GM18861 (cell line): ENCODE data around the gene COQ10B.
A peak's percentile ranks its signal among the peaks of the same experiment; 100 is the strongest.
"Not testable (repeated sequence)": the region's sequence is repeated elsewhere in the genome, so short reads cannot be mapped to it uniquely, and the experiment has no call there.

Experiments
- ATAC-seq: cut with Tn5 transposase; IDR thresholded peaks from one replicate; pipeline ENCODE4 v1.9.1; 2021; ENCODE audit not compliant: unreplicated experiment

Gene COQ10B

DNA sequence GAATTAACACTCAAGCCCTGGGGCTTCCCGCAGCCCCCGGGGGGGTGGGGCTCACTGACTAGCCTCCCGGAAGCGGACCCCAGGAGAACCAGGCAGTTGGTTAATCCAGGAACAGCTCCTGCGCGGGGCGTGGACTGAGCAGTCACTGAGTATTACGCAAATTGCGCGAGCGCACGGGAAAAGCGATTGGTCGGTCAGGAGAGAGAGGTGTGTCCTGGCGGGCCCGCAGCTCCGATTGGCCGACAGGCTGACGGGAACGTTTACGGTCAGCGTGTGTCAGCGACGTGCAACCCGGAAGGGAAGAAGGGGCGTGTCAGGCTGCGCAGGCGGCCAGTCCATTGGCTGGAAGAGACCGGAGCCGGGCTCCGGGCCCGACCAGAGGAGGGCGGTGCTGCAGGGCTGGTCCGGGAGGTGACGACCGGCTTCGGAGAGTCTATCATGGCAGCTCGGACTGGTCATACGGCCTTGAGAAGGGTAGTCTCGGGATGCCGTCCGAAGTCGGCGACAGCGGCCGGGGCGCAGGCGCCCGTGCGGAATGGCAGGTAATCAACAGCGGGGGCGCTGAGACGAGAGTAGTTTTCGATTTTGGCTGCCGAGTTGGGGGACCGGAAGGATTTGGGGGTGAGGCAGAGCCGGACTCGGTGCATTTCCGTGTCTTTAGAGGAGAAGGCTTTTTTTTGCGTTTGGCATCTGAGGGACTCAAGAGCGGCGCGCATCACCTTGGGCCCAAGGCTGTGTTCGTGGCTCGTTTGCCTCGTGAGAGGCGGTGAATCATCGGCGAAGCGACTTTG lies at the start of gene COQ10B:
TSS of gene COQ10B (plus strand) at position 430 of the 791 bp plus-strand sequence. CDS start at position 439, 9 bp downstream.
- peak; percentile 95 for ATAC-seq

DNA sequence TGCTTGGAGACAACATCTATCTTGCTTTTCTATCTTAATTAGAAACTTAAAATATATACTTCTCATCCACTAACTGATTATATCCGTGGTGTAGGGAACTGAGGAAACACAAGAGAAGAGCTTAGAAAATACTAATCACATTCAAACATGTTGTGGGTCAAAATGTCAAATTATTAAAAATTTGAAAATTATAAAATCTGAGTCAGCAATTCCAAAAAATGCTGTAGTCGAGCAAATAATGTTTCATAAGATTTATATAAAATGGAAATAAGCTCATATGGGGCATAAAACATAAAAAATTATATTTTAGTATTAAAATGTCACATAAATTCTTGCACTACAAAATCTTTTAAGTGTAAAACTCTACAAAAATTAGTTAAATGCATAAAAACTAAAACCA lies 47.8 kb upstream of the COQ10B start:
- ATAC-seq: no peak

DNA sequence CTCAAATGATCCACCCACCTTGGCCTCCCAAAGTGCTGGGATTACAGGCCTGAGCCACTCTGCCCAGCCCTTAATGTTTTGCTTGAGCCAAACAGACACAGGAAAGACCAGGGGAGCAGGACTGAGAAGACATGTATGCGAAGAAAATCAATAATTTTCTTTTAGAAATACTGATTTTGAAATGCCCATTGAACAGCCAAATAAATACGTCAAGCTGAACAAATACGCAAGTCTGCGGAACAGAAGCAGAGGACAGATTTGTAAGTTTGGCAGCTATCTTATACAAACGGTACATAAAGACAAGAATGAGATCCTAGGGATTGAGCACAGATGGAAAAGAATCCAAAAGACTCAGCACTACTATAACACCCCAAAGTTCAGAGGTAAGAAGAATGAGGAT lies 39.3 kb upstream of the COQ10B start:
- ATAC-seq: no peak

DNA sequence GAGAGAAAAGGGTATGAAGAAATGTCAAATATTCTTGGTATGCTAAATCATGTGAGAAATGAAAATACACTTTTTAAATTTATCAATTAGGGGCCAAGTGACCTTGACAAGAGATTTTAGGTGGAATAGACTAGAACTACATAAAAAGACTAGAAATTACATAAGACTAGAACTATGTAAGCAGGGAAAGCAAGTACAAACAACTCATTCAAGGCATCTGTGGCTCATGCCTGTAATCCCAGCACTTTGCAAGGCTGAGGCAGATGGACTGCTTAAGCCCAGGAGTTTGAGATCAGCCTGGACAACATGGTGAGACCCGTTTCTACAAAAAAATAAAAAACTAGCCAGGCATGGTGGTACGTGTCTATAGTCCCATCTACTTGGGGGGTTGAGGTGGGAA lies 38.8 kb upstream of the COQ10B start:
- ATAC-seq: no peak

DNA sequence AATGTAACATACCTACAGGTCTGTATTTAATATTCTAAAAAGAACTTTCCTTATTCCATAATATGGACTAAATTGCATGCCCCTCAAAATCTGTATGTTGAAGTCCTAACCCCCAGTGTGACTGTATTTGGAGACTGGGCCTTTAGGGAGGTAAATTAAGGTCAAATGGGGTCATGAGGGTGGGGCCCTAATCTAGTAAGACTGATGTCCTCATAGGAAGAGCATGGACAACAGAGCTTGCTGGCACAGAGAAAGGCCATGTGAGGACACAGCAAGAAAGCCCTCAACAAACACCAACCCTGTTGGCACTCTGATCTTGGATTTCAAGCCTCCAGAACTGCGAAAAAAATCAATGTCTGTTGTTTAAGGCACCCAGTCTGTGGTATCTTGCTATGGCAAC lies 37.1 kb upstream of the COQ10B start:
- no peak for ATAC-seq

DNA sequence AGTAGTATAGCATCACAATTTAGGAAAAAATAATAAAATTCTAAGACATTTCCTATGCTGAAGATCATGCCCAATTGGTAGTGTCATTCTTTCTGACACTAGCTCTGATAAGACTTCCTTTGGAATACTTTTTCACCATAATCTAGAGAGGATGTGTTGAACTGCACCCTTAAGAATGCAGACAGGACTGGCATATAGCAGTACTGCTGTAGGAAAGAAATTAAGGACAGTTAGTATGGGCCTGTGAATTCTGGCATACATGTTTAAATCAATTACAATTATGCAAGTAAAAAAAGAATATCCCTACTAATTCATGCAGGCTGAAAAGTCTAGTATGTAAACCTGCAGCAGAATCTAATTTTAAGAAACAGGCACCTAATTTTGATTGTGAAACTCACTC lies 33.9 kb upstream of the COQ10B start:
- no peak for ATAC-seq

DNA sequence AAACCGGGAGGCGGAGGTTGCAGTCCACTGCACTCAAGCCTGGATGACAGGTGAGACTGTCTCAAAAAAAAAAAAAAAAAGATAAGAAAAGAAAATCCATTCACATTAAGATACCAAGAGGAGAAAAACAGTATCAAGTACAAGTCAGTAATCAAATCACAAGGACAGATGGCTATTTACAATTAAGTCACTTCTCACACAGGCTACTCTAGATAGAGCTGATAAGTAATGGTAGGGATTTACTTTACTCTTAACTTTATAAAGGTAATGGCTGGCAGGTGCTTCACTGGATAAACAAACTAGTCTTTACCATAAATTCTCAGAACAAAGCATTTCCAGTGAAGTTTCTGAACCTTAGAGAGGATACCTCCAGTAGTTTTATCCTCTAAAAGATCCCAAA lies 30.0 kb upstream of the COQ10B start:
- no peak for ATAC-seq

DNA sequence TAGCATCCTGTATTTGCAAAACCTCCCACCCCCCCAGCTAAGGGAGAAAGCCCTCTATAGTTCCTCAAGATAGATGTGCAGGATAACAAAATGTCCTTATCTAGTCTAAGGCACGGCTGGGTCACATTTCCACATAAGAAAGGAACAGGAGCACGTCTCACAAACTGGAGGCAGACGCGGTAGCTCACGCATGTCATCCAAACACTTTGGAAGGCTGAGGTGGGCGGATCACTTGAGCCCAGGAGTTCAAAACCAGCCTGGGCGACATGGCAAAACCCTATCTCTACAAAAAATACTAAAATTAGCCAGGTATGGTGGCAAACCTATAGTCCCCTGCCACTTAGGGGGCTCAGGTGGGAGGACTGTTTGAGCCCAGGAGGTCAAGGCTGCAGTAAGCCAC lies 27.8 kb upstream of the COQ10B start:
- no peak for ATAC-seq

DNA sequence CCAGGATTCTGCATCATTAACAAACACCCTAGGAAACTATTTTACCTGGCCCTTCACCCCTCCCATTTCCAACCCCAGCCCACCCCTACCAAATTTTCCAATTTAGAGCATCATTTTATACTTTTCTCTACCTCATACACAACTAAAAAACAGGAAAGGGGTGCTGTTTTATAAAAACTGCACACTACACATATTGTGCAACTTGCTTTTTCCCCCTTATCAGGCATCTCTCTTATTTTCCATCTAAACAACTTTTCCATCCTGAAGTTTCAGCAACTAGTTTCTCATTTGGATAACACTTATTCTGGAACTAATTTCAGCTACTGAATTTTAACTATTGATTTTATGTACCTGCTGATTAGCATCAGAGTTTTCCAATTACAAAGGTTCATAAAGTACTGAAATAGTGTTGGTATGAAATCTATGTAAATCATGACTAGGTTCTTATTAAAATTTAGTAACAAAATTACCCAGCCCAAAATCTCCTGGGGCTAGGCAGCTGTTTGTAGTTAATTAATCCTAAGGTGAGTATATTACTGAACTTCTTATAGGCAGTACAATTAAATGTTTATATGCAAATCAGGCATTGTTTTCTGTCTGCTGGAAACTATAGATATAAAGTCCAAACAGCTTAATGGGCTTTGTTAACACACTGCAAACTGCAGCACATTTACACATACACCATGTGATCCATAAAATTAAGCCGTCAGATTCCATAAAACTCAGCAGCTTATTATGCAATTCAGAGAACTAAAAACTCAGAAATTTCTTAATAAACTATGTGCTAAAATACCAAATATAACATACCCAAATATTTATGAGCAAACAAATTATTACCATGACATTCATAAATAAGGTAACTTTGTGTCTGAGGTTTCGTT lies 26.4 kb upstream of the COQ10B start:
- no peak for ATAC-seq

DNA sequence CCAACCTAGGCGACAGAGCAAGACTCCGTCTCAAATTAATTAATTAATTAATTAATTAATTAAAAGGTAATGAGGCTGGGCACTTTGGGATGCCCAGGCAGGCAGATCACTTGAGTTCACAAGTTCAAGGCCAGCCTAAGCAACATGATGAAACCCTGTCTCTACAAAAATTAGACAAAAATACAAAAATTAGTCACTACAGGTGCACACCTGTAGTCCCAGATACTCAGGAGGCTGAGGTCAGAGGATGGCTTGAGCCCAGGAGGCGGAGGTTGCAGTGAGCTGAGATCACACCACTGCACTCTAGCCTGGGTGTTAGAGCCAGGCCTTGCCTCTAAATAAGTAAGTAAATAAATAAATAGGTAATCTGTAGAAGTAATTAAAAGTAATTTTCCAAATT lies 25.4 kb upstream of the COQ10B start:
- no peak for ATAC-seq

- no peak for ATAC-seq
These were observed 21.5 kb upstream of the COQ10B start for GRCh38 chr2:197431858-197432257.

DNA sequence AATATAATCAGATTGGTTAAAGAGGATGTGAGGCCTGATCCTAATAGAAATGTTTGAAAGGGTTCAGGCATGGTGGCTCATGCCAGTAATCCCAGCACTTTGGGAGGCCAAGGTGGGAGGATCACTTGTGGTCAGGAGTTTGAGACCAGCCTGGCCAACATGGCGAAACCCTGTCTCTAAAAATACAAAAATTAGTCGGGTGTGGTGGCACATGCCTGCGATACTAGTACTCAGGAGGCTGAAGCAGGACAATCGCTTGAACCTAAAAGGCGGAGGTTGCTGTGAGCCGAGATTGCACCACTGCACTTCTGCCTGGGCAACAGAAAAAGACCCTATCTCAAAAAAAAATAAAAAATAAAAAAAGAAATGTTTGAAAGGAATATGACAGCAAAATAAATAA lies 20.8 kb upstream of the COQ10B start:
- ATAC-seq: not testable (repeated sequence)

GRCh38 chr2:197433780-197434438 lies 19.4 kb upstream of the COQ10B start:
- no peak for ATAC-seq

DNA sequence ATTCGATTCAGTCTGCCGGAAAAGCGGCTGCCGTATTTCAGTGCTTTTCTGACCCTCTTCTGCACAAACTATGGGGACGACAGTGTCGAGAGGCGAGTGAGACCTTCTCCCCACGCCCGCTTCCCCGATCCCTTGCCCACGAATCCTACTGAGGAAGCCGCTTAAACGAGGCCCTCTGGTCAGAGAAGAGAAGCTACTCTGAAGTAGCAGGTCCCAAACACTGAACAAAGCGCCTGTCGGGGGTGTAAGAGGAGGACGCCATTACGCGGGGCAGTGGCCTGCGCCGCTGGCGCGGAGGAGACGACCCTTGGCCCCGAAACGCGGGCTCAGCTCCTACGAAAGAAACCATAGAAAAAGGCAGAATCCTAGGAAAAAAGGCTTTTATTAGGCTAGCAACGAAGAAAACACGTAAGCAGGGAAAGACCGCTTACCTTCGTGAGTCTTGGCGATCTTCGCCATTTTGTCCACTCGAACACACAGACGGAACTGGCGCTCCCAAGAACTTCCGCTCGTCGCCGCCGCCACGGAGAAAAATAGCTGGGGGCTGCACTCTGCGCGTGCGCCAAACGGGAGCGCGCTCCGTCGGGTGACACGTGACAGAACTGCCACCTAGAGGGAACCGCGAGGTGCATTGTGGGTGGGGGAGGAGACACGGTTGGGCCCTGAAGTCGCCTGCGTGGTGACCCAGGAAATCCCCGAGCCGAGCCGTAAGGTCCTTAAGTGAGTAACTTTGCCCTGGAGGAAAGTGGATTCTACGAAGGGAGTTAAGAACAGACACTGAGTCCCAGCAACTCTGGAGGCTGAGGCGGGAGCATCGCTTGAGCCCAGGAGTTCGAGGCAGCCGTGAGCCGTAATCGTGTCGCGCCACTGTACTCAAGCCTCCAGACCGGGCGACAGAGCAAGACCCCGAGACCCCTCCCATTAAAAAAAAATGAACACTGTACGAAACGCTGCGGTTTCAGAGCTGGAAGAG lies 18.5 kb upstream of the COQ10B start, which contains the start of gene SF3B1:
TSS of gene SF3B1 (minus strand) at position 488 of the 973 bp plus-strand sequence. CDS start at position 459, 29 bp downstream.
- peak; percentile 89 for ATAC-seq

GRCh38 chr2:197435598-197436420 lies 17.5 kb upstream of the COQ10B start:
- ATAC-seq: no peak

- ATAC-seq: no peak
These were observed 16.0 kb upstream of the COQ10B start for GRCh38 chr2:197437380-197437779.

DNA sequence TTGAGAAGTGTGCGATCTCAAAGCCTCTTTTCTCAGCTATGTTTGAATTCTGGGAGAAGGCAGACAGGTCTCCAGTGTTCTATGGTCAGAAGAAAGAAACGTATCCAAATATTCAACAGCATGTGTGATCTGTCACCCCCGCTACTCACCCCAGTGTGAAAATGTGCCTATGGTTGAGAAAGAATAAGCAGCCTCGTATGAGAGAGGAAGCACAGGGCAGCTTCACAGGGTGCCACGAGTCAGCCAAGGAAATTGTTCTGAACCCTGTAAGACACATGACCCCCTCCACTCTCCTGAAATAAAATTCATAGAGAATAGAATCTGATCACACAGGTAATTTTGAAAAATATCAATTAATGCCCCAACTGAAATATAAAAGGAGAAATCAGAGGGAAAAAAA lies 10.5 kb upstream of the COQ10B start:
- ATAC-seq: no peak

- no peak for ATAC-seq
These were observed 7.6 kb upstream of the COQ10B start for GRCh38 chr2:197445746-197446145.

- no peak for ATAC-seq
These were observed 6.5 kb upstream of the COQ10B start for GRCh38 chr2:197446844-197447243.
